Measurements from ENCODE around the gene ZNF277. TPM values are rescaled to one million over a fixed set of nuclear protein-coding genes. Genes with fewer than 3 reads are reported as not detected.

Gene ZNF277
- total RNA-seq, 1 donor from 2014 or later: 16.2 TPM

DNA sequence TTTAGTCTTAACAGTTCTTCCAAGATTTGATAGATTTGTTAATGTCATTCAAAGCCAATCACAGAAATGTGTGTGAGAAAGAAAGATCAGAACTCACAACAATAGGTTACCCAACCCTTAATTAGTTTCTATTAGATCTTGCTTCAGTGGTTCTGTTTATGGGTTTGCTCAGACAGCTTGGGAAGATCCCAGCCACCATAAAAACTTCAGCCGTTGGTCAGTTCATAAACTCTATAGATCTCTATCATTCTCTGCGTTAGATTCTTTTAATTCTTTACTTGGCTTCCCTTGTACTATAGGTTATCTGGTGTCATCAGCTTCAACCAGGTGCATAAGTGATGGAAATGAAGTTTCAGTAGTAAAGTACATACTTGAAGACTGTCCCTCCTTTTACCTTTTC is 54.4 kb downstream of the ZNF277 start:
- Mint-ChIP-seq H3K27ac (ENCODE audit: unreplicated experiment) (no peak overlapping the region), H3K4me3 (ENCODE audit: unreplicated experiment) (no peak overlapping the region), H3K9me3 (ENCODE audit: low read depth) (no peaks in the 10 kb centered on the region), H3K4me1 (ENCODE audit: low read depth) (peaks cover 20% of the 10 kb centered on the region), H3K27me3 (ENCODE audit: low read depth) (no peaks in the 10 kb centered on the region), H3K36me3 (ENCODE audit: low read depth) (no peaks in the 10 kb centered on the region)
- TF ChIP-seq, protein P1, sequence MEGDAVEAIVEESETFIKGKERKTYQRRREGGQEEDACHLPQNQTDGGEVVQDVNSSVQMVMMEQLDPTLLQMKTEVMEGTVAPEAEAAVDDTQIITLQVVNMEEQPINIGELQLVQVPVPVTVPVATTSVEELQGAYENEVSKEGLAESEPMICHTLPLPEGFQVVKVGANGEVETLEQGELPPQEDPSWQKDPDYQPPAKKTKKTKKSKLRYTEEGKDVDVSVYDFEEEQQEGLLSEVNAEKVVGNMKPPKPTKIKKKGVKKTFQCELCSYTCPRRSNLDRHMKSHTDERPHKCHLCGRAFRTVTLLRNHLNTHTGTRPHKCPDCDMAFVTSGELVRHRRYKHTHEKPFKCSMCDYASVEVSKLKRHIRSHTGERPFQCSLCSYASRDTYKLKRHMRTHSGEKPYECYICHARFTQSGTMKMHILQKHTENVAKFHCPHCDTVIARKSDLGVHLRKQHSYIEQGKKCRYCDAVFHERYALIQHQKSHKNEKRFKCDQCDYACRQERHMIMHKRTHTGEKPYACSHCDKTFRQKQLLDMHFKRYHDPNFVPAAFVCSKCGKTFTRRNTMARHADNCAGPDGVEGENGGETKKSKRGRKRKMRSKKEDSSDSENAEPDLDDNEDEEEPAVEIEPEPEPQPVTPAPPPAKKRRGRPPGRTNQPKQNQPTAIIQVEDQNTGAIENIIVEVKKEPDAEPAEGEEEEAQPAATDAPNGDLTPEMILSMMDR (IDR thresholded peaks at IDR 0.05): no peak
- no peak for DNase-seq (ENCODE audit: low spot score)

DNA sequence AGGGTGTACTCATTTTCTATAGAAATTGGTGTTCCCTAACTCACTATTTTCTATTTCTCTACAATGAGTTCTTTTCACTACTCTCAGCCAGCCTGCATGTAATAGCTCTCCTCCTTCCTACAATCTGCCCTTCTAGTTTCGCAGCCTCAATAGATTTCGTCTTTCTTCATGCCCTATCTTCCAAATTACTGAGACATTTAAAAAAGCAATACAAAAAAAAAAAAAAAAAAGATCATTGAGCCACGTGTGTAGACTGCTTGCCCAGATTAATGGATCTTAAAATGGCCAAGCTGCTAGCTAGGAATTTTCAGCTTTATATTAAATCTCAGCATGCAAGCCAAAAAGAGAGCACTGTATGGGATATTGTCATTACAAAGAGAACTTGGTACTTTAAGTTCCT is 55.5 kb downstream of the ZNF277 start:
- no peak for DNase-seq (ENCODE audit: low spot score)
- Mint-ChIP-seq H3K27ac (ENCODE audit: unreplicated experiment) (no peak overlapping the region), H3K27me3 (ENCODE audit: low read depth) (no peaks in the 10 kb centered on the region), H3K4me3 (ENCODE audit: unreplicated experiment) (no peak overlapping the region), H3K9me3 (ENCODE audit: low read depth) (no peaks in the 10 kb centered on the region), H3K36me3 (ENCODE audit: low read depth) (no peaks in the 10 kb centered on the region), H3K4me1 (ENCODE audit: low read depth) (peaks cover 25% of the 10 kb centered on the region)
- TF ChIP-seq, protein P1 (IDR thresholded peaks at IDR 0.05): no peak

DNA sequence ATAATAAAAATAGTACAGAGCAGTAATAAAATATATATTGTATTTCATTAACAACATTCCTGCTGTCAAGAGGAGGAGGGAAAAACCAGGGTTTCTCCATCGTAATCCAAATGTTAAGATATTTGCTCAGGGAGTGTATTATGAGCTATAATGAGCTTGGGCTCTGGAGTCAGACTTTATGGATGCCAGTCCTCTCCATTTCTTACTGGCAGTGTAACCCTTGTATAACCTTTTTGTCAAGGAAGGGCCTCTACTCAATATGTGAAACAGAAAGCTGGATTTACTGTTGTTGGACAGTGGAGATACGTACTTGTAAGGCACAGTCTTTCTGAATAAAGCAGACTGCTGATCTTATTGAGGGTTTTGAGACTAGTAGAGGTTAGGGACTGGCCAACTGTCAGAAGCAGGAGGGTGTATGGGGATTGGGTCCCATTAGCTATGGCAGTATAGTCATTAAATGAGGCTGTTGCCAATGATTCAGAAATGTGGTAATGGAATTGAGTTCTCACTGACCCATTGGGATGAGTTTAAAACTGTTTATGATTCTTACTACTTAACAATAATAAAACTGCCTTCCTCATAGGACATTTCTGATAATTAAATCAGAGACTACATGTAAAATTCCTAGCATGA is 56.5 kb downstream of the ZNF277 start:
- Mint-ChIP-seq H3K4me3 (ENCODE audit: unreplicated experiment) (no peak overlapping the region), H3K36me3 (ENCODE audit: low read depth) (no peaks in the 10 kb centered on the region), H3K4me1 (ENCODE audit: low read depth) (peaks cover 25% of the 10 kb centered on the region), H3K9me3 (ENCODE audit: low read depth) (no peaks in the 10 kb centered on the region), H3K27ac (ENCODE audit: unreplicated experiment) (no peak overlapping the region), H3K27me3 (ENCODE audit: low read depth) (no peaks in the 10 kb centered on the region)
- DNase-seq (ENCODE audit: low spot score): no peak
- TF ChIP-seq, protein P1 (IDR thresholded peaks at IDR 0.05): no peak

DNA sequence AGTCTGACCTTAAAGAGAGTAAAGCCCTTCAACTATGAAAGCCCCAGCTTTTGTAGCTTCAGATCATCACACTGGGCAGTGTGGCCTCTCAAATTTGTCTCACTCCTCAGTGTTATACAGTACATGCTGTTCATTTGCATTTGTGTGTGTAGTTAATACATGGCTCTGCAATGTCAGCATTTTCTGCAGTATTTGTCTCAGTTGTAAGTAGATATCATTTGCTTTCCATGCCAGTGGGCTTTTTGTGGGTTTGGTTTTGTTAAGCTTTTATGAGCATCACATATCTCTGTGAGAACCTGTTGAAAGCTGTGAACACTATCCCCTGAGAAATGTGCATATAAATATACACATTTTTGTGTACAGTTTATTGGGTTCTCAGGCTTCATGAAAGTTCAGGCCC is 57.0 kb downstream of the ZNF277 start:
- TF ChIP-seq, protein P1 (IDR thresholded peaks at IDR 0.05): no peak
- no peaks in the 10 kb centered on the region for H3K36me3 Mint-ChIP-seq (ENCODE audit: low read depth)
- peaks cover 25% of the 10 kb centered on the region for H3K4me1 Mint-ChIP-seq (ENCODE audit: low read depth)
- DNase-seq (ENCODE audit: low spot score): no peak
- no peak overlapping the region for H3K27ac Mint-ChIP-seq (ENCODE audit: unreplicated experiment)
- H3K4me3 Mint-ChIP-seq (ENCODE audit: unreplicated experiment): no peak overlapping the region
- no peaks in the 10 kb centered on the region for H3K27me3 Mint-ChIP-seq (ENCODE audit: low read depth)
- no peaks in the 10 kb centered on the region for H3K9me3 Mint-ChIP-seq (ENCODE audit: low read depth)

DNA sequence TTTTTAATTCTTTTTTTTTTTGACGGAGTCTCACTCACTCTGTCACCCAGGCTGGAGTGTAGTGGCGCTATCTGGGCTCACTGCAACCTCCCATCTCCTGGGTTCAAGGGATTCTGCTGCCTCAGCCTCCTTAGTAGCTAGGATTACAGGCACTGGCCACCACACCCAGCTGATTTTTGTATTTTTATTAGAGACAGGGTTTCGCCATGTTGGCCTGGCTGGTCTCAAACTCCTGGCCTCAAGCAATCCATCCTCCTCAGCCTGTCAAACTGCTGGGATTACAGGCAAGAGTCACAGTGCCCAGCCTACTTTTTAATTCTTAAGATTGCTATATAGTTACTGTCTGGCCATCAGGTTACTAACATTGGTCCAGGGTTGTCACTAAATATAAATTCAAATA is 59.6 kb downstream of the ZNF277 start:
- no peaks in the 10 kb centered on the region for H3K9me3 Mint-ChIP-seq (ENCODE audit: low read depth)
- no peak for DNase-seq (ENCODE audit: low spot score)
- H3K36me3 Mint-ChIP-seq (ENCODE audit: low read depth): no peaks in the 10 kb centered on the region
- TF ChIP-seq, protein P1 (IDR thresholded peaks at IDR 0.05): no peak
- H3K4me1 Mint-ChIP-seq (ENCODE audit: low read depth): peaks cover 22% of the 10 kb centered on the region
- no peak overlapping the region for H3K27ac Mint-ChIP-seq (ENCODE audit: unreplicated experiment)
- H3K27me3 Mint-ChIP-seq (ENCODE audit: low read depth): no peaks in the 10 kb centered on the region
- no peak overlapping the region for H3K4me3 Mint-ChIP-seq (ENCODE audit: unreplicated experiment)
